HG03064 (cell line): Measurements from ENCODE around the gene RPS25.
"Not testable (repeated sequence)": the region's sequence is repeated elsewhere in the genome, so short reads cannot be mapped to it uniquely, and the experiment has no call there.

Experiments
- ATAC-seq: cut with Tn5 transposase; IDR thresholded peaks from one replicate; pipeline ENCODE4 v1.9.1; 2021; ENCODE audit warnings: low read depth; ENCODE audit not compliant: unreplicated experiment

Gene RPS25

DNA sequence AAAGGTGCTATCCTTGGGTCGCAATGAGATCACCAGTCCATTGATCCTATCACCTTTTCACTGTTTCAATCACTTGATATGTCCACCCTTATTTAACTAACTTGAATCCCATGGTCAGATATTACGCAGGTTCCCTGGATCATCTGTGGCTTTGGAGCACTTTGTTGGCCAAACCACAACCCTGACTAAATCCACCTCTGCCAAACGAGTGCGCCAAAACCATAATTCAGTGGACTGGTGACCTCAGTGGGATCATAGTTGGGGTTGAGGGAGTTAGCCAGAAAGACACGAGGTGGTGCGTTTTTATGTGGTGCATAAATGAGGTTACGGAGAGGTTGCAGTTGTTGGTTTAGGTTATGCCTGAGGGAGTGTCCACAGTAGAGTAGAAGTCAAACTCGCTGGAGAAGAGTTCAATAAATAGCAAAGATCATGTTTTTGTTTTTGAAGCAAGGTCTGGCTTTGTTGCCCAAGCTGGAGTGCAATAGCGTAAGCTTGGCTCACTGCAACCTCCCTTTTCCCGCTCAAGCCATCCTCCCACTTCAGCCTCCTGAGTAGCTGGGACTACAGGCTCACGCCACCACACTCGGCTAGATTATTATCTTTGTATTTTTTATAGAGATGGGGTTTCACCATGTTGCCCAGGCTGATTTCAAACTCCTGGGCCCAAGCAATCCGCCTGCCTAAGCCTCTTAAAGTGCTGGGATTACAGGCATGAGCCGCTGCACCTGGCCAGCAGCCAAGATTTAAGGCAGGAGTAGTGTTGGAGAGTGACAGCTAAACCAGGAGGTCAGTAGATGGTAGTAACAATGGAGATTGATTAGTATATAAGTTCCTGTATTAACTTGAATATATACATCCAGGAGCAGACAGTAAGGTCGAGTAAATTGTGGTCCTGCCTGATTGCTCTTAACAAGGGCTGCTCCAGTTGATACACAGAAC is 42.1 kb downstream of the RPS25 start:
- ATAC-seq: no peak

DNA sequence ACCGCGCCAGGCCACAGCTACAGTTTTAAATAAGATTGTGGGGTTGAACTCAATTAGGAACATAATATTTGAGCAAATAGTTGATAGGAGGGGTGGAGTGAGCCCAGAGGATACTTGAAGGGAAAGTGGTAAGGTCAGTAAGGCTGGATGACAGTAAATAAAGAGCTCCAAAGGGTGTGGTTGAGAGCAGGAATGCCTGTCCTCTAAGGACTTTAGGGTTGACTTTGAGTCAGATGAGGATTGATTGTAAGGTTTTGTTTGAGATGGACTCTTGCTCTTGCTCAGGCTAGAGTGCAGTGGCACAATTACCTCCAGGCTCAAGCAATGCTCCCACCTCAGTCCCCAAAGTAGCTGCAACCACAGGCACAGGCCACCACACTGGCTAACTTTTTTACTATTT is 44.2 kb downstream of the RPS25 start:
- no peak for ATAC-seq

DNA sequence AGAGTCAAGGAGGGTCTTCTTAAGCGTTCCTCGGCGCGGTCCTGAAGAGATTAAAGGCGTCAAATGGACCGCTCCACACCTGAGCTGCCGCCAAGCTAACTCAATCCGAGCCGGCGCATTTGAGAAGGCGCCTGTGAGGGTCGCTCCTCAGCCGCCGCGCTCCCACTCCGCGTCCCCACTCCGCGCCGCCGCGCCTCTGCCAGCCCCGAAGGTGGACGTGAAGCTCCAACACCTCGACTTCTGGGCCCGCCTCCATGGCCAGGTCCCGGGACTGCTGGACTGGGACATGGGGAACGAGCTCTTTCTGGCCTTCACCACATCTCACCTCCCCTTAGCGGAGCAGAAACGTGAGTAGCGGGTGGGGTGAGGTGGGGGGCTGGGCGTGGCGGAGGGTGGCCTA is 46.5 kb downstream of the RPS25 start, which contains the start of gene FOXR1:
Gene FOXR1, plus strand, starts transcription at position 116 of the 400 bp plus-strand sequence. Its CDS starts 171 bp downstream, at position 287.
- ATAC-seq: no peak

DNA sequence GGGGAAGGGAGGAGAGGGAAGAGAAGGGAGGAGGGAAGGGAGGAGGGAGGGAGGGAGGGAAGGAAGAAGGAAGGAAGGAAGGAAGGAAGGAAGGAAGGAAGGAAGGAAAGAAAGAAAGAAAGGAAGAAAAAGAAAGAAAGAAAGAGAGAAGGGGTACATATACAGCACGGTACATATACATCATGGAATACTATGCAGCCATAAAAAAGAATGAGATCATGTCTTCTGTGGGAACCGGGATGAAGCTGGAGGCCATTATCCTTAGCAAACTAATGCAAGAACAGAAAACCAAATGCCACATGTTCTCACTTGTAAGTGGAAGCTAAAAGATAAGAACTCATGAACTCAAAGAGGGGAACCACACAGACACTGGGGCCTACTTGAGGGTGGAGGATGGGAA is 48.6 kb downstream of the RPS25 start:
- ATAC-seq: not testable (repeated sequence)
